Sciatic nerve (tissue), 2 donors: ENCODE measurements around the gene PHLPP1. TPM values are rescaled to one million over a fixed set of nuclear protein-coding genes. Genes with fewer than 3 reads are reported as not detected.

ENCODE experiments used
- ATAC-seq: fragments of 200-7000 bp; cut with Tn5 transposase; one replicate; pipeline ENCODE4 v1.9.1; 2020; ENCODE audit warnings: mild to moderate bottlenecking, moderate library complexity
- DNase-seq: peaks from one replicate; pipeline ENCODE4 v3.0.0-alpha.2; 2020; ENCODE audit warnings: low spot score
- intact Hi-C: fragments of 100-400 bp; cut with DNase I; formaldehyde crosslinking; loops from one replicate; pipeline ENCODE4 v1.14.2; 2022
- total RNA-seq: library from RNA; stranded (reverse); fragmentation: NEBNext Ultra II Directional; extraction: Animal tissue kit (Norgen Biotek cat#: 25700); gene quantifications from one replicate; pipeline ENCODE4 v1.2.1, GENCODE V29; 2021
- donor health status: DM: no; HTN: no; CAD: no.
- donor health status: DM: no; HTN: no; CAD: no.

PHLPP1 gene
- total RNA-seq, 1 donor from 2014 or later: 23.8 TPM

DNA sequence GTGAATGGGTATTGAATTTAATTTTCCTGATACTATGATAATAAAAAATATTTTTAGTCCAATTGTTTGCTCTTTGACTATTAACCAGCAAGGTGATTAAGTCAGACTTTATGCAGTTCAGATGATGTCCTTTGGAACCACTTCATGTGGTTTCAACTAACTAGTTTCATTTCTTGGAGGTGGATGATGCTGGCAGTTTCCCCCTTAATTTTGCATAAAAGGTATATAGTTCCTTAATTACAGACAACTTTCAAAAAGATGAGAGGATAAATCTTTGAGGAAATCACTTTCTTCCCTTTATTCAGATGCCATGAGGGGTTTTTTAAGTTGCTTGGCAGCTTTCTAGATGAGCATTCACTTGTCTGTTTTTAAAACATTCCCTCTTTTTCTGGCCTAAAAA lies 223.1 kb downstream of the PHLPP1 start:
- DNase-seq: no peak
- intact Hi-C loops: no loop called here
- ATAC-seq: no peak

DNA sequence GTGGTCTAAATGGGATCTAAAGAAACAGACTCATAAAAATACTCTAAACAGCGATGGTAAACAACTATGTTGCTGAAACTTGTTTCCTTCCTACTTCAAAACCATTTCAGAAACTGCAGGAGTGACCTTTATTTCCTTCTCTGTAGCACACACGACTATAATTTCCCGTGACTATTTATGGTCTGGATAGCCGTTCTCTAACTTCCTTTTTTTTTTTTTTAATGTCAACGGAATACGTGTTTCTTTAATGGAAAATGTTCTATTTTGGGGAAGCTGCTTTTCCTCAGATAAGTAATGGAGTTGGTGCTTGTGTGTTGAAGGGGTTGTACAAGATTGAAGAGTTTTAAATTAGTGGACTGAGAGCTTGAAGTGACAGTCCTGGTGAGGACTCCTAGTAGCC lies 224.1 kb downstream of the PHLPP1 start:
- DNase-seq: no peak
- ATAC-seq: peak; percentile 61
- intact Hi-C loops: no loop called here

GRCh38 chr18:62939926-62940325 lies 224.6 kb downstream of the PHLPP1 start:
- DNase-seq (no peak), ATAC-seq (peak; percentile 14)
- intact Hi-C loops: no loop called here

- DNase-seq: no peak
- intact Hi-C loops: no loop called here
- no peak for ATAC-seq
These were observed 227.2 kb downstream of the PHLPP1 start for GRCh38 chr18:62942578-62942977.

DNA sequence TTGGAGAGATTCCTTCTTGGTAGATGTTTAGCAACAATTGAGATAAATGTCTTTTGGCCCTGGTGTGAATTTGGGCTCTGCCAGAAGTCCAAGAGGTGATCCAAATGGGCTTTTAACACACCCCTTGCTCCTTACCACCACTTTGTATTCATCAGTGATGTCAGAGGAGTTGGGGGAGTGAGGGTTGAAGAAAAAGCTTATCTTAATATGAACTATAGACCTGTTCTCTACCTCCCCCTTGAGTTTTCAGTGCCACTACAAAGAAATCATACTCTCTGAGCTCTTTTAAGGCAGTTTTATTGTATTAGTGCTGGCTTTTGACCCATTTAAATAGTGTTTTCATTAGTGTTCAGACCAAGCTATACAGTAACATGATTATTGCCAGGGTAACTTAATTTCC lies 229.1 kb downstream of the PHLPP1 start:
- intact Hi-C loops: no loop called here
- no peak for ATAC-seq

DNA sequence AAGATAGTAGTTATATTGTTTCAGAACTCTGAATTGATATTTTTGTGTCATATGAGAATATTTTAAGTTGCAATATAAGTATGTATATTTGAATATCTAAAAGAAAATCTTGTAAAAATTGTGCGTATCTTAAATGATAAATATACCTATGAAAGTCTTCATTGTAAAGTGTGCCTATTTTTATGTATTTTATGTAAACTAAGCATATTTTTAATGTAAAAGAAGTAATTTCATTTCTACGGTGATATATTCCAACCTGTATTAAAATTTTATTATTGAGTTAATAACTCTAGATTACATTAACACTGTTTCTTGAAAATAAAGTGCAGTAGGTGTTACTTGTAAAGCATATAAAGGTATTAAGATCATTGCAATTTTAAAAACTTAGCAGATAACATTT lies 233.4 kb downstream of the PHLPP1 start:
- intact Hi-C loops: no loop called here
- DNase-seq: no peak
- no peak for ATAC-seq

More for the DNA sequence above, 229.1 kb downstream of the PHLPP1 start:
- no peak for DNase-seq

DNA sequence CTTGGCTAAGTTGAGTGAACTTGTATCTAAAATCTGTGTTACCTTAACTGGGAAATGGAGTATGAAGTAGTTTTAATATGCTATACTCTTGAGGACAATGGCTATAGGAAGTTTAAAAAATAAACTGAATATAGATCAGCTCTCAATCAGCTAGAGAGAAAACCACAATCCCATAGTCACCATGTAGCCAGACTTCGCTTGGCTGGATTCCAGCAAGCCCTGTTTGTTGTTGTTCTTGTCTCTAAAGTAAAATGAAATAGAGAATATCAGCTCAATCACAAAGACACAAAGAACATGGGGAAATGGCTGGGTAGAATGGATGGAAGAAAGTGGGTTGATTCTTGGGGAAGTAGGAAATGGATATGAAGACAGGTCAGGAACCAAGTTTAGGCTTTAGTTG lies 234.9 kb downstream of the PHLPP1 start:
- DNase-seq (no peak), ATAC-seq (no peak)
- intact Hi-C loops: no loop called here

- no peak for DNase-seq
- intact Hi-C loops: no loop called here
- no peak for ATAC-seq
These were observed 237.5 kb downstream of the PHLPP1 start for GRCh38 chr18:62952807-62953206.

DNA sequence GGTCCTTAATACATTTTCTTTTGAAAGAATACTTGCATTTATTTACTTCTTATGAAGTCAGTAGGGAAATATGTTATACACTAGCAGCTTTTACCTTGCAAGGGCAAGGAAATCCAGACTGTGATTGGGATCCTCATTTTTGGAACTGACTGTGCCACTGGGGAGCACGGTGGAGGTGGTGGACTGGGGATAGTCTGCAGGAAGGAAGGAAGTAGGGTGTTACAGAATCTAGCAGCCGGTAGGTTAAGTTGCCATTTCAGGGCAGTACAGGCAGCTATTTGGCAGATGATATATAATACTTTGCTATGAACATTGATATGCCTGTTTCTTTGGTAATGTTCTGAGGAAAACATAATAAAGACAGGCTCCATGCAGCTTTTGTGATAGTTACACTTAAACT lies 238.3 kb downstream of the PHLPP1 start:
- intact Hi-C loops: no loop called here
- ATAC-seq (no peak), DNase-seq (no peak)

DNA sequence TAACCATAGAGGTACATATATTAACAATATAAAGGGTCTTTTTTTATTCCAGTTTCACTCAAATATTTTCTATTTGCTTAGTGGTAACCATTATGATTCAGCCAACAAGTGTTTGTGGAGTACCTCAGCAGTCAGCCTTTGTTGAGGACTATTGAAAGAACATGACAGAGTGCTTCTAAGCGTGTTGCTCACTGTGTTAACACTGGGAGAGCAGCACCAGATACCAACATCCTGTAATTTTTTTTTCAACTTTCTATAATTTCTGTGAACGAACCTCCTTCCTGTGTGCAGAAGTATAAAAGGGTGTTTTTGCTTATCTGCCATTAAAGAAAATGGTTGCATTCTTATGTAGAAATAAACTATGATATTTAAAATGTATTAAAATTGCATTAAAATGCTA lies 239.0 kb downstream of the PHLPP1 start:
- DNase-seq: no peak
- no peak for ATAC-seq
- intact Hi-C loops: no loop called here

DNA sequence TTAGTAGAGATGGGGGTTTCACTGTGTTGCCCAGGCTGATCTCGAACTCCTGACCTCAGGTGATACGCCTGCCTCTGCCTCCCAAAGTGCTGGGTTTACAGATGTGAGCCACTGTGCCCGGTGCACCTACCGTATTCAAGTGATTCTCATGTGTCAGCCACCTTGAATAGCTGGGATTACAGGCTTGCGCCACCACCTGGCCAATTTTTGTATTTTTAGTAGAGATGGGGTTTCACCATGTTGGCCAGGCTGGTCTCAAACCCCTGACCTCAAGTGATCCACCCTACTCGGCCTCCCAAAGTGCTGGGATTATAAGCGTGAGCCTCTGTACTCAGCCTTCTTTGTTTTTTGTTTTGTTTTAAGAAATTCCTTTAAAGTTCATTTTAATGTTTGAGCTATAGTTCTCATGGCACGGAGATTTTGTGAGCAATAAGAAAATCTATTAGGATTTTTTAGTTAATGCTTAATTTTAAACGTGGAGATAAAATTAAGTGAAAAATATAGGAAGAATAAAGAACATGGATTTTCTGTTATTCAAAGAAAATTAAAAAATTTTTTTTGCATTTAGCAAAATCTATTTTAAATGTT lies 242.6 kb downstream of the PHLPP1 start:
- intact Hi-C loops: no loop called here
- DNase-seq (no peak), ATAC-seq (peak; percentile 38)

DNA sequence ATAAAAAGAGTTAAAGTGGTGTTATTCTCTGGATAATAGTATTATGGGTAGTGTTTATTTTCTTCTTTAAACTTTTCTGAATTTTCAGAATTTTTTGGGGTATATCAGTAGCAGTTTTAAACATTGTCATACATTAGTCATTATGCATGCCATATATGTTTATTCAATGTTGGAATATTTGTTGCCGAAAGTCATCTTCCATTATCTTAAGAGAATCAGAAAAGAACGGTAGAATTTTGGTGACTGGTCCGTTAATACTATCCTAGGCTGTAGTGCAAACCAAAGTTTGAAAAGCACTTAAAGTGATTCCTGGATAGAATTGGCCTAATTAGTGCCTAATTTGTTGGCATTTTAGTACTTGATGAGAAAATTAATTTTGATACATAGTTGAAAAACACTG lies 244.1 kb downstream of the PHLPP1 start:
- ATAC-seq (no peak), DNase-seq (no peak)
- intact Hi-C loops: no loop called here

DNA sequence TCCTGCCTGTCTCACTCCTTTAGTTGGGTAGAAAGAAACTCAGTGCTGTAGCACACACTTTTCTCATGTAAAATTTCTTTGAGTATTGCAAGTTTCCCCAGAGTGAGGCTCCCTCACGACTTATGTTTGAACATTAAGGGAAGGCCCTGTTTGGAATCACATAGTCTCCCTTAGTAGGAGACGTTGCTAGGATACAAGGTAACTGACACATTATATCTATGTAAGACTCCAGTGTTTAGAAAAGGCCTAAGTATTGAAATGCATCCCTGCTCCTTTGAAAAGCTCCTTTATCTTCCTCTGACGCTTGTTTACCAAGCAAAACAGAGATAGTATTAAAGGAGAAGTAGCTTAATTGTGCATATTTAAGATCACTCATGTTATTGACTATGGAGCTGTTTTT lies 248.2 kb downstream of the PHLPP1 start:
- ATAC-seq (peak; percentile 32), DNase-seq (no peak)
- intact Hi-C loops: no loop called here

GRCh38 chr18:62964432-62964831 lies 249.1 kb downstream of the PHLPP1 start:
- intact Hi-C loops: no loop called here
- peak; percentile 45 for ATAC-seq
- DNase-seq: no peak

GRCh38 chr18:62967089-62967488 lies 251.7 kb downstream of the PHLPP1 start:
- no peak for DNase-seq
- ATAC-seq: no peak
- intact Hi-C loops: no loop called here

- DNase-seq (no peak), ATAC-seq (no peak)
- intact Hi-C loops: no loop called here
These were observed 258.3 kb downstream of the PHLPP1 start for GRCh38 chr18:62973689-62974088.

DNA sequence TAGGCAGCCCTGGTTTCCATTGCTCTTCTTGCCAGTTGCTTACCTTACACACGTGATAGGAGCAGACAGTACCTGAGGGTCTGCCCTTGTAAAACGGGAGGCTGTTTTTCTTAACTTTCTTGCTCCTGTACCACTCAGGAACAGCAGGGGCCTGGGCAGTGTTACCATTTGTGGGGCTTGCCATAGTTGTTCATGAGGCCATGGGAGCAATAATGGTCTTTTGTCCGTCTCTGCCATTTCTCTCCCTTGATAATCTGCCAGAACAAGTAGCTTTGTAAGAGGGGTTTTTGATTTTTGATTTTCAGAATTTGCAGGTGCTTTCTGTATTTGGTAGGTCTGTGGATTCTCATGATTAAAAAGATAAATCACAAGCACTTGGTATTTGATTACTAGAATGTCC lies 259.0 kb downstream of the PHLPP1 start:
- intact Hi-C loops: no loop called here
- DNase-seq (no peak), ATAC-seq (no peak)

DNA sequence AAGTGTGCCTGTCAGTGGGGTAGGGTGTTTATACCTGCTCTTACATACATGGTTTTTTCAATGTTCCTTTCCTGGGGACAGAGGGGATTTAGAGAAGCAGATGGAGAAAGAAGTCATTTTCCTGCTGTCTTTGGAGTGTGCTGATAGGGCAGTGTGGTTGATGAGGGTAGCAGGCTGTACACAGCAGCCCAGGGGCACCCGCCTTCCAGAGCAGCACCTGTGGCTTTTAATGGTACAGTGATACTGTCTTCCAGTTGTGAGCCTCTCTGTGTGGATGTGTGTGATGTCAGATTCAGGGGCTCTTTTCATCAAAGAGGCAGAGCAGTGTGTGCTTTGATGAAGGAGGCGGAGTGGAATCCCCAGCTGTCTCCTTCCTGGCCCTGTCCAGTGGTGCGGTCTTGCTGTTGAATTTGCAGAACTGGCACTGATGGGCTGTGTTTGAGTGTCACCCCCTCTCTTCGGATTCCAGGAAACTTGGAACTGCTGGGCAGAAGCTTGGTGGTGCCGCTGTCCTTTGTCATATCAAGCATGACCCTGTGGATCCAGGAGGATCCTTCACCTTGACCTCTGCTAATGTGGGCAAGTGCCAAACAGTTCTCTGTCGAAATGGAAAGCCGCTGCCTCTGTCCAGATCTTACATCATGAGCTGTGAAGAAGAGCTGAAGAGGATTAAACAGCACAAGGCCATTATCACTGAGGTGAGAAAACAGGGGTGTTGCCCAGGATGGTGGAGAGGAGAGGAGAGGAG lies 259.8 kb downstream of the PHLPP1 start:
- intact Hi-C loops: no loop called here
- DNase-seq: no peak
- ATAC-seq: no peak

DNA sequence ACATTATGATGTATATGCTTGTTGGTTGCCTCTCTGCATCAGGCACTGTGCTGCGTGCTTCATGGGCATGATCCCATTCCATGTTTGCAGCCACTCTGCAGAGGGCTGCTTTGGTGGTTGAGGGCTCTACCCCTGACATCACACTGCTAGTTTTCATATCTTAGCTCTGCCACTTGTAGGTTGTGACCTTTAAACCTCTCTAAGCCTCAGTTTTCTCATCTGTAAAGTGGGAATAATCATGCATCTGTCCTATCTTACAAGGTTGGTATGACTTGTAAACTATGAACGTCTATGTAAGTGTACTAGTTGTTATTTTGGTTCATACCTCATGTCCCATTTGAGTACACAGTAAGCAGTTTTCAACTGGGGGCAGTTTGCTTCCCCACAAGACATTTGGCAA lies 260.4 kb downstream of the PHLPP1 start:
- DNase-seq (no peak), ATAC-seq (no peak)
- intact Hi-C loops: no loop called here

DNA sequence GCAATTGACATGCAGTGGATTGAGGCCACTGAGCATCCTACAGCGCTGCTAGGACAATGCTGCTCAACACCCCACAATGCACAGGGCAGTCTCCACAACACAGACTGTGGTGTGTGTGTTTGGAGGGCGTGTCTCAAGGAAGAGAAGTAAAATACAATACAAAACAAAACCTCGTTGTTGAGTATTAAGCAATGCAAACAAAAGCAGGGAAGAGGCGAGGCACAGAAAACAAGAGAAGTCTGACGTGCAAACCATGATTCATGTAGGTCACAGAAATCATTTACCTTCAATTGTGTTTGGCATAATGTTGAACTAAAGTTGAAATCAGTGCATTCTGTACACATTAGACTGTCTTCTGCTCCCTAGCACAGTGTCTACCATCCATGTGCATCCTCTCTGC lies 260.9 kb downstream of the PHLPP1 start:
- ATAC-seq: no peak
- DNase-seq: no peak
- intact Hi-C loops: no loop called here

DNA sequence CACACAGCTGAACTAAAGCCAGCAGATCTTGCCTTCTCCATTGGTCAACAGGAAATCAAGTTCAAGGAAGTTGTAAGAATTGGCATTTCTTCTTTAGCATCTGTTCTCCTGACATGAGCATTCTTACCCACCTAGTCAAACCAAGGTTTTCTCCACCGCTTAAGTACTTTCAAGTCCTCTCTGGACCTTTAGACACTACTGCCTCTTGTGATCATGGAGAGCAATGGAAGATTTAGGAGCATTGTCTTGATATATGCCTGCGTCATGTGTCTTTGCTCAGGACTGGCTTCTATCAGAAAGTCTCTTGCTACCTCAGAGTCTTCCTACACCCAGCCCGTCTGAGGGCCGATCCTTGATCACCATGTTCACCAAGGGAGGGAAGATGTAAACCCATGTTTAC lies 262.2 kb downstream of the PHLPP1 start:
- DNase-seq (no peak), ATAC-seq (no peak)
- intact Hi-C loops: no loop called here
